Heart left ventricle (tissue), 16 donors: Measurements from ENCODE around the gene PSMB4. TPM values are rescaled to one million over a fixed set of nuclear protein-coding genes. Genes with fewer than 3 reads are reported as not detected.

Experiments
- ATAC-seq, 4 donors: fragments of 200-7000 bp; cut with Tn5 transposase; one replicate each; pipeline ENCODE4 v1.9.1; 2020 to 2022; ENCODE audit warnings: moderate library complexity in 4 of 4, mild to moderate bottlenecking in 3 of 4, moderate number of reproducible peaks in 1 of 4
- DNase-seq, 5 donors: peaks; one replicate each; pipeline ENCODE4 v3.0.0-alpha.2; 2020
- H3K27ac ChIP-seq, 12 donors: fragments of 200-600 bp; sonication (generic) in 4 of 12; one replicate each; pipeline versions ENCODE4 v1.5.0 to v1.8.0; 2016 to 2022; ENCODE audit warnings: mild to moderate bottlenecking in 2 of 12
- H3K27me3 ChIP-seq, 9 donors: fragments of 200-600 bp; sonication (generic) in 2 of 9; one replicate each; pipeline versions ENCODE4 v1.5.1 to v1.8.0; 2016 to 2022; ENCODE audit warnings: mild to moderate bottlenecking in 3 of 9
- H3K36me3 ChIP-seq, 9 donors: fragments of 200-600 bp; sonication (generic) in 2 of 9; one replicate each; pipeline versions ENCODE4 v1.5.0 to v1.8.0; 2018 to 2022; ENCODE audit warnings: mild to moderate bottlenecking in 2 of 9
- H3K4me1 ChIP-seq, 12 donors: fragments of 200-600 bp; sonication (generic) in 4 of 12; one replicate each; pipeline versions ENCODE4 v1.5.0 to v1.8.0; 2016 to 2022; ENCODE audit warnings: mild to moderate bottlenecking in 3 of 12
- H3K4me3 ChIP-seq, 12 donors: fragments of 200-600 bp; sonication (generic) in 4 of 12; one replicate each; pipeline versions ENCODE4 v1.5.0 to v1.8.0; 2017 to 2022; ENCODE audit warnings: mild to moderate bottlenecking in 9 of 12, moderate library complexity in 4 of 12
- H3K9me3 ChIP-seq, 12 donors: fragments of 200-600 bp; sonication (generic) in 4 of 12; one replicate each; pipeline versions ENCODE4 v1.5.0 to v1.8.0; 2016 to 2022; ENCODE audit warnings: mild to moderate bottlenecking in 1 of 12
- POLR2A ChIP-seq, 2 donors: fragments of 450-650 bp; IDR thresholded peaks; one replicate each; pipeline ENCODE4 v1.6.1; 2017; ENCODE audit warnings: antibody characterized with exemption in 2 of 2, mild to moderate bottlenecking in 2 of 2, moderate library complexity in 2 of 2
- WGBS, 4 donors: extraction: QIAGEN DNeasy Blood & Tissue Kit in 2 of 4; methylation state at CpG; one replicate each; pipeline versions ENCODE4 v1.1.5 to v1.1.7; 2013 to 2018; 5-methylcytosine and 5-hydroxymethylcytosine counted together
- intact Hi-C, 10 donors: fragments of 100-400 bp; cut with DNase I; formaldehyde crosslinking; loops; one replicate each; pipeline versions ENCODE4 v1.11.1 to v1.14.2; 2022
- polyA plus RNA-seq, 2 donors: library from polyadenylated mRNA; stranded (reverse); fragments of 200-250 nt; gene quantifications; one replicate each; pipeline ENCODE4 v1.2.3, GENCODE V29; 2013
- total RNA-seq, 9 donors: library from RNA; depleted of rRNA in 2 of 9; stranded (reverse); fragments of >200 nt in 2 of 9; fragmentation: NEBNext Ultra II Directional in 3 of 9; extraction: Animal tissue kit (Norgen Biotek cat#: 25700) in 3 of 9; gene quantifications; one replicate each; pipeline versions ENCODE4 v1.1.0 to v1.2.4, GENCODE V29; 2016 to 2023
- TF ChIP-seq, protein P1 (sequence below), 12 donors: fragments of 200-600 bp; sonication (generic) in 4 of 12; IDR thresholded peaks; one replicate each; pipeline versions ENCODE4 v1.5.0 to v1.8.0; 2018 to 2022; ENCODE audit warnings: antibody characterized with exemption in 12 of 12, mild to moderate bottlenecking in 5 of 12
- donor health status: ischemic (EF 13 %, LVEDD 7.1; RV severe dilation, severe dysfunction).
- donor health status: healthy with polysubstance abuse.
- donor health status: DM: no; HTN: yes; CAD: no.
- donor health status: DM: no; HTN: no; CAD: no.
- donor health status: ischemic (EF 25% LVEDD 6.9; RV normal size, moderate dysfunction).
- donor health status: ischemic (EF 25% LVEDD 5.7; RV mildly dilated, moderate dysfunction).
- donor health status: healthy.
- donor health status: DM: yes; HTN: yes; CAD: no.
- donor health status: ischemic (EF 35%, LVEDD 5.7; RV mildly dilated, moderate dysfunction).
- donor health status: nonischemic (EF 11% LVEDD 7.7; RV severe dilation, severe dysfunction).
- donor health status: DM: yes; HTN: yes; CAD: no.
- donor health status: PGD.
- donor health status: ischemic (EF 29% LVEDD 5.4; RV normal size, mild dysfunction).
- donor health status: nonischemic (EF 23%, LVEDD 6.1; RV moderate dilation, normal function).

Gene PSMB4
- total and polyA plus RNA-seq, 11 donors, result 173 to 367 (median 212) TPM

- ATAC-seq (peak in 2 of 4 donors; percentile 18 to 28), DNase-seq (no peak)
- intact Hi-C loops, result loop anchor here in 9 of 10 donors (5.0 to 10.0 kb wide), 6 partner anchors 90 to 390 kb away; partner anchors contain the start of genes C2CD4D (in 2 of the 9), RORC (in 2 of the 9) and TUFT1 (in 1 of the 9)
- WGBS, 4 donors, result 69 to 77% (median 71%) methylated on average over 4 of the region's 4 CpGs
- TF ChIP-seq, protein P1, sequence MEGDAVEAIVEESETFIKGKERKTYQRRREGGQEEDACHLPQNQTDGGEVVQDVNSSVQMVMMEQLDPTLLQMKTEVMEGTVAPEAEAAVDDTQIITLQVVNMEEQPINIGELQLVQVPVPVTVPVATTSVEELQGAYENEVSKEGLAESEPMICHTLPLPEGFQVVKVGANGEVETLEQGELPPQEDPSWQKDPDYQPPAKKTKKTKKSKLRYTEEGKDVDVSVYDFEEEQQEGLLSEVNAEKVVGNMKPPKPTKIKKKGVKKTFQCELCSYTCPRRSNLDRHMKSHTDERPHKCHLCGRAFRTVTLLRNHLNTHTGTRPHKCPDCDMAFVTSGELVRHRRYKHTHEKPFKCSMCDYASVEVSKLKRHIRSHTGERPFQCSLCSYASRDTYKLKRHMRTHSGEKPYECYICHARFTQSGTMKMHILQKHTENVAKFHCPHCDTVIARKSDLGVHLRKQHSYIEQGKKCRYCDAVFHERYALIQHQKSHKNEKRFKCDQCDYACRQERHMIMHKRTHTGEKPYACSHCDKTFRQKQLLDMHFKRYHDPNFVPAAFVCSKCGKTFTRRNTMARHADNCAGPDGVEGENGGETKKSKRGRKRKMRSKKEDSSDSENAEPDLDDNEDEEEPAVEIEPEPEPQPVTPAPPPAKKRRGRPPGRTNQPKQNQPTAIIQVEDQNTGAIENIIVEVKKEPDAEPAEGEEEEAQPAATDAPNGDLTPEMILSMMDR (IDR thresholded peaks at IDR 0.05), result no peak
- TF ChIP-seq POLR2A (IDR thresholded peaks at IDR 0.05), result no peak
- Histone ChIP-seq H3K27ac (peak overlapping the region in 2 of 12 donors; percentile 5 to 42), H3K27me3 (no peaks in the 10 kb centered on the region), H3K4me3 (no peak overlapping the region), H3K4me1 (peaks cover 0 to 45% (median 27%) of the 10 kb centered on the region in 12 donors), H3K9me3 (no peaks in the 10 kb centered on the region), H3K36me3 (peaks cover 0 to 35% (median 23%) of the 10 kb centered on the region in 9 donors)
Observed at GRCh38 chr1:151444783-151445177, 45.4 kb downstream of the PSMB4 start.

DNA sequence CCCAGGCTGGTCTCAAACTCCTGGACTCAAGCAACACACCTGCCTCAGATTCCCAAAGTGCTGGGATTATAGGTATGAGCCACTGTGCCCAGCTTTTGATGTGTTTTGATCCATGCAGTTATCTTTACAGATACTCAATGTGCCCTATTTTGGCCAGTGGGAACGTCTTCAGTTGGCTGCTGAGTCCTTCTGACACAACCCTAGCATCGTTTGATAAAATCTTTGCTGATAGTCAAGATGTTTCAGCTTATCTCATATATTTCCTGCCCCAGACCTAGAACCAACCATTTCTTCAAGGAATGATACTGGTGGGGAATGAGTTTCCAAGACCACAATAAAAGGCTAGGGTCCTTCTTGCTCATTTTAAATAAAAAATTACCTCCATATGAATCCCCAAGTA, 48.3 kb downstream of the PSMB4 start:
- WGBS, 4 donors, result 19 to 39% (median 29%) methylated on average over 2 of the region's 2 CpGs
- intact Hi-C loops, result loop anchor here in 6 of 10 donors (10.0 kb wide), 5 partner anchors 87 to 387 kb away; partner anchors contain the start of genes C2CD4D (in 2 of the 6), RORC (in 2 of the 6) and TUFT1 (in 1 of the 6)
- DNase-seq, result no peak
- Histone ChIP-seq H3K27me3 (no peaks in the 10 kb centered on the region), H3K27ac (no peak overlapping the region), H3K4me3 (no peak overlapping the region), H3K9me3 (no peaks in the 10 kb centered on the region), H3K4me1 (peaks cover 0 to 37% (median 26%) of the 10 kb centered on the region in 12 donors), H3K36me3 (peaks cover 0 to 13% (median 6%) of the 10 kb centered on the region in 9 donors)
- TF ChIP-seq, protein P1 (IDR thresholded peaks at IDR 0.05), result no peak
- no peak for TF ChIP-seq POLR2A (IDR thresholded peaks at IDR 0.05)
- no peak for ATAC-seq

Other genes starting within 250 kb of the PSMB4 start
- 1 to 10 TPM in 6 of 9 donors, under 1 TPM in 3; 0.49 to 7.9 (median 1.3) TPM for gene TNFAIP8L2, start 242.9 kb upstream of the PSMB4 start, total RNA-seq
- 1 to 10 TPM; 1.6 to 2.0 TPM for gene TNFAIP8L2, start 242.9 kb upstream of the PSMB4 start, polyA plus RNA-seq
- 10 to 100 TPM; 10.1 to 26.8 (median 13.0) TPM for gene LYSMD1, start 233.7 kb upstream of the PSMB4 start, total RNA-seq
- gene LYSMD1, start 233.7 kb upstream of the PSMB4 start, polyA plus RNA-seq, result 10 to 100 TPM in 1 of 2 donors, 1 to 10 TPM in 1; 6.8 to 14.7 TPM
- 10 to 100 TPM; 11.5 to 28.4 (median 17.5) TPM for gene SCNM1, start 233.4 kb upstream of the PSMB4 start, total RNA-seq
- 10 to 100 TPM; 33.0 to 44.4 TPM for gene SCNM1, start 233.4 kb upstream of the PSMB4 start, polyA plus RNA-seq
- gene TMOD4, start 223.6 kb upstream of the PSMB4 start, total RNA-seq, result under 1 TPM in 3 of 9 donors, not detected in 6; 0.37 to 0.61 (median 0.50) TPM
- gene TMOD4, start 223.6 kb upstream of the PSMB4 start, polyA plus RNA-seq, result not detected
- gene VPS72, start 209.4 kb upstream of the PSMB4 start, total RNA-seq, result 10 to 100 TPM; 29.6 to 49.1 (median 38.1) TPM
- gene VPS72, start 209.4 kb upstream of the PSMB4 start, polyA plus RNA-seq, result 10 to 100 TPM; 31.2 to 41.6 TPM
- 10 to 100 TPM; 28.1 to 48.8 (median 37.0) TPM for gene PIP5K1A, start 201.0 kb upstream of the PSMB4 start, total RNA-seq
- gene PIP5K1A, start 201.0 kb upstream of the PSMB4 start, polyA plus RNA-seq, result 10 to 100 TPM; 20.5 to 26.1 TPM
- gene PSMD4, start 144.8 kb upstream of the PSMB4 start, total RNA-seq, result 100 to 1,000 TPM; 127 to 181 (median 138) TPM
- gene PSMD4, start 144.8 kb upstream of the PSMB4 start, polyA plus RNA-seq, result 100 to 1,000 TPM; 205 to 231 TPM
- gene ZNF687, start 117.3 kb upstream of the PSMB4 start, total RNA-seq, result 10 to 100 TPM; 10.9 to 30.3 (median 14.3) TPM
- gene ZNF687, start 117.3 kb upstream of the PSMB4 start, polyA plus RNA-seq, result 10 to 100 TPM in 1 of 2 donors, 1 to 10 TPM in 1; 6.9 to 11.1 TPM
- 10 to 100 TPM; 34.9 to 76.0 (median 49.8) TPM for gene PI4KB, start 72.2 kb upstream of the PSMB4 start, total RNA-seq
- 10 to 100 TPM; 17.4 to 41.2 TPM for gene PI4KB, start 72.2 kb upstream of the PSMB4 start, polyA plus RNA-seq
- gene RFX5, start 52.3 kb upstream of the PSMB4 start, total RNA-seq, result 10 to 100 TPM; 14.0 to 49.3 (median 22.1) TPM
- 10 to 100 TPM; 10.8 to 11.3 TPM for gene RFX5, start 52.3 kb upstream of the PSMB4 start, polyA plus RNA-seq
- 10 to 100 TPM; 27.6 to 97.8 (median 48.7) TPM for gene SELENBP1, start 26.9 kb upstream of the PSMB4 start, total RNA-seq
- 10 to 100 TPM; 14.3 to 37.9 TPM for gene SELENBP1, start 26.9 kb upstream of the PSMB4 start, polyA plus RNA-seq
- 10 to 100 TPM; 26.0 to 64.3 (median 35.5) TPM for gene POGZ, start 59.9 kb downstream of the PSMB4 start, total RNA-seq
- gene POGZ, start 59.9 kb downstream of the PSMB4 start, polyA plus RNA-seq, result 10 to 100 TPM; 11.4 to 20.6 TPM
- 10 to 100 TPM in 1 of 9 donors, under 1 TPM in 4, not detected in 4; 0.09 to 21.0 (median 0.29) TPM for gene CGN, start 111.8 kb downstream of the PSMB4 start, total RNA-seq
- gene CGN, start 111.8 kb downstream of the PSMB4 start, polyA plus RNA-seq, result under 1 TPM; 0.08 to 0.18 TPM
- 10 to 100 TPM in 1 of 9 donors, 1 to 10 TPM in 8; 2.1 to 13.6 (median 4.3) TPM for gene TUFT1, start 140.7 kb downstream of the PSMB4 start, total RNA-seq
- gene TUFT1, start 140.7 kb downstream of the PSMB4 start, polyA plus RNA-seq, result 1 to 10 TPM; 2.4 to 5.0 TPM
- 10 to 100 TPM; 21.6 to 39.4 (median 33.2) TPM for gene SNX27, start 212.5 kb downstream of the PSMB4 start, total RNA-seq
- gene SNX27, start 212.5 kb downstream of the PSMB4 start, polyA plus RNA-seq, result 10 to 100 TPM in 1 of 2 donors, 1 to 10 TPM in 1; 9.6 to 17.6 TPM